ENCODE data around the gene SBF2.

SBF2 gene

DNA sequence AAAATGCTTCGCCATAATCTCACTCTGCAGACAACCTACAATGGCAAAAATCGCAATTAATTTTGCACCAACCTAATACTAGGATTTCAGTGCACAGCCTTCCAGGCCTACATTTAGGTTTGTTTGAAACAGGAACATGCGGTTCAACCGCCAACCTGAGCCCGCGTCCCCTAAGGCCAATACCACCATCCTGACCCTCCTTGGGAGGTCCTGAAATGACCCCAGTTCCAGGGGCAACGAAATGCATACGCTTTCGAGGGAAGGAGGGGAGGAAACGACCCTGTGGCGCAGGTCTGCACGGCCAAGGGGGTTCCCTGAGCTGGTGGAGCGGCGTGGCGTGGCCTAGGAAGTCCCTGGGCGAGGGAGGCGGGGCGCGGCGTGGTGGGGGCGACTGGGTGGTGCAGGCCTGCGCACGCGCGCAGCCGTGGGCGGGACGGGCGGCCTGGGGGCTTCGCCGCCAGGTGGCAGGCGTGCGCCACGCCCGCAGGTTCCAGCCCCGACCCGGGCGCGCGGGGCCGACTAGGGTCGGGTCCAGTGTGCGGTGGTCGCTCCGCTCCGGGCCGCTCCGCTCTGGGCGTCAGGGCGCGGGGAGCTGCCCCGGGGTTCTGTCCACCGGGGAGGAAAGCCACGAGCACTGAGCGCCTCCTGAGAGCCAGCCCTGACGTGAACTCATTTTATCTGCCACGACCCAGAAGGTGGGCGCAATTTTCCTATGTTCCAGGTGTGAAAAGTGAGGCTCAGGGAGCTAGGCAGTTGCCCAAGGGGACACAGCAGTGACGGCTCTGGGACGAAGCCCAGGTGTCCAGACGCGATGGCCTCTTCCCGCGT, 536.0 kb downstream of the SBF2 start:
- TF ChIP-seq, protein P1, sequence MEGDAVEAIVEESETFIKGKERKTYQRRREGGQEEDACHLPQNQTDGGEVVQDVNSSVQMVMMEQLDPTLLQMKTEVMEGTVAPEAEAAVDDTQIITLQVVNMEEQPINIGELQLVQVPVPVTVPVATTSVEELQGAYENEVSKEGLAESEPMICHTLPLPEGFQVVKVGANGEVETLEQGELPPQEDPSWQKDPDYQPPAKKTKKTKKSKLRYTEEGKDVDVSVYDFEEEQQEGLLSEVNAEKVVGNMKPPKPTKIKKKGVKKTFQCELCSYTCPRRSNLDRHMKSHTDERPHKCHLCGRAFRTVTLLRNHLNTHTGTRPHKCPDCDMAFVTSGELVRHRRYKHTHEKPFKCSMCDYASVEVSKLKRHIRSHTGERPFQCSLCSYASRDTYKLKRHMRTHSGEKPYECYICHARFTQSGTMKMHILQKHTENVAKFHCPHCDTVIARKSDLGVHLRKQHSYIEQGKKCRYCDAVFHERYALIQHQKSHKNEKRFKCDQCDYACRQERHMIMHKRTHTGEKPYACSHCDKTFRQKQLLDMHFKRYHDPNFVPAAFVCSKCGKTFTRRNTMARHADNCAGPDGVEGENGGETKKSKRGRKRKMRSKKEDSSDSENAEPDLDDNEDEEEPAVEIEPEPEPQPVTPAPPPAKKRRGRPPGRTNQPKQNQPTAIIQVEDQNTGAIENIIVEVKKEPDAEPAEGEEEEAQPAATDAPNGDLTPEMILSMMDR (conservative IDR thresholded peaks at IDR 0.05) = peak; percentile 97
- H3K27ac ChIP-seq = peak overlapping the region; percentile 91

- TF ChIP-seq, protein P1 (conservative IDR thresholded peaks at IDR 0.05) = no peak
- H3K27ac ChIP-seq = no peak overlapping the region
These were observed 537.1 kb downstream of the SBF2 start for GRCh38 chr11:9756878-9757277.

DNA sequence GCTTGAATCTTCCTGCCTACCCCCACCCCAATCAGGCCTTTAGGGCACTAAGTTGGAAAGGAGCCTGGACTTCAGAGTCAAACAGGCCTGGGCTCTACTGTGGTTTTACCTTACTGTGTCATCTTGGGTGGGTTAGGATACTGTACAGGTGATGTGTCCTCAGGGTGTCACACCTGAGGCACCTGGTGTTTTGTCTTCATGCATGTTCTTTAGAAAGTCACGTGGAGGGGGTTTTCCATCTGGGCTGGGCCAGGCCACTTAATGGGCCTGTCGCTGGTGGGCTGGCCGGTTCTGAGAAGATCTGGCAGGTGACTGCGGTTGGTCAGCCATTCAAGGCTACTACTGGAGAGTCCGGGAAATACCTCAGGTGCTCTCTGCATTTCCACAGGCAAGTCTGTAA, 537.6 kb downstream of the SBF2 start:
- H3K27ac ChIP-seq = no peak overlapping the region
- TF ChIP-seq, protein P1 (conservative IDR thresholded peaks at IDR 0.05) = no peak

DNA sequence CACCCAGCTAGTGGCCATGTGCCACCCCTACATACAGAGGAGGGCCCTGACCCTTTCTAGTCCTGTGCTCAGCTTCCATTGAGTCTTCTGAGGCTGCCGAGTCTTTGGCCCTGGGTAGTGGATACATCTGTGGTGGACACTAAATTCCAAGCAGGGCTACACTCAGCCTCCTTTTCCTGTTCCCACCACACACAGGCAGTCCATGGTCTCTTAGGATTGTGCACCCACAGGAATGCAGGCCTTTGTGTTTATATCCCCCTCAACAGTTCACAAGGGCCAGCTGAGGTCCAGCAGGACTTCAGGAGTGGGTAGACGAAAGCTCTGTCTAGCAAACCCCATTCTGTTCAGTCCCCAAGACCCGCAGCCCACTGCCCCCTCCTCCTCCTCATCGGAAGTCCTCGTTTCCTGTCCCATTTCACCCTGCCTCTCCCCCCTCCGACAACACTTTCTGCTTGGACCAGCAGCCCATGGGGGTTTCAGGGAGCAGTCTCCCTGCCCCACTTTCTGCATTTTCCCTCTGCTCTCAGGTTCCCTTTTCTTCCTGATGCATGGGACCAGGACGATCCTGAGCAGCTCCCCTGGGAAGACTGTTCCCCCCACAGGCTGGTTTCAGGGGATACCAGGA, 538.3 kb downstream of the SBF2 start:
- TF ChIP-seq, protein P1 (conservative IDR thresholded peaks at IDR 0.05) = no peak
- H3K27ac ChIP-seq = no peak overlapping the region

DNA sequence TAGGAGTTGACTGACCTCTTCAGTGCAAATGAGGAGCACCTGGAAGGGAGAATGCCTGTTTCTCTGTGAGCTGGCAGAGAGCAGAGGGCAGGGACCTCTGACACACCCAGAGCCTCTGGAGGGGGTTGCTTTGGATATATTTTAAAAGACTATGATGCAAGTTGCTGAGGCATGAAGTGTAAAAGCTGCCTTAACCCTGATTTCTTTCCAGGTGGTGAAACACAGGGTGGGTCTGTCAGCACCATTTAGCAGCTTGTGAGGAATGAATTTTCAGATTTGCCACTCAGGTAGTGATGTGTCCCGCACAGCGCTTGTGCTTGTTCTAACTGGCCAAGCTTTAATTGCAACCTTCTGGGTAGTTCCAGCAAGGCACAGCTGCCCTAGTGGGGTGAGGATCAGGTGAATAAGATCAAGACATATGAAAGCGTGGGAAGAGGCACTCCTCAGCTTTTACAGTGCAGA, 540.0 kb downstream of the SBF2 start:
- TF ChIP-seq, protein P1 (conservative IDR thresholded peaks at IDR 0.05) = no peak
- no peak overlapping the region for H3K27ac ChIP-seq

GRCh38 chr11:9753021-9753420, 541.0 kb downstream of the SBF2 start:
- TF ChIP-seq, protein P1 (conservative IDR thresholded peaks at IDR 0.05) = no peak
- no peak overlapping the region for H3K27ac ChIP-seq

DNA sequence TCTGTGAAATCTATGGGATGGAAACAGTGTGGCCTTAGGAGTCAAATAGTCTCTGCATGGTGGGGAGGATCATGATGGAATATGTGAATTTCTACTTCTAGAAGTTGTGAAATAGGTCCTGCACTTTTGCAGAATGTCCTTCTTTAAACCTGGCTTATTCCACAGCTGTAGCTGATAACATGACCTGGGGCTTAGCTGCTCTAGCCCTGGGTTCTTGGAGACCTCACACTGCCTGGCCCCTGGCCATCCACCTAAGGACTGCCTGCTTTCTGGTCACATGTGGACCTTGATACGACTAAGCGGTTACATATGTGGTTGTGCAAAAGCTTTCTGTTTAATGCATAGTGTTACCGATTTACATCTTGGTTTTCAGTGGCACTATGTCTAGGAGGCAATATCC, 541.9 kb downstream of the SBF2 start:
- TF ChIP-seq, protein P1 (conservative IDR thresholded peaks at IDR 0.05) = no peak
- H3K27ac ChIP-seq = no peak overlapping the region
